GM12878 (cell line): ENCODE results near the gene PTGES2. TPM values are rescaled to one million over a fixed set of nuclear protein-coding genes. Genes with fewer than 3 reads are reported as not detected.

Experiments used
- BHLHE40 ChIP-seq, 2 experiments: fragments of 450-650 bp in 1 of 2; IDR thresholded peaks; 2 replicates each; pipeline ENCODE4 v1.6.1; 2011 to 2017; ENCODE audit warnings: low read depth in 2 of 2, borderline replicate concordance in 1 of 2, improper control_type of control experiment in 1 of 2, low read length in 1 of 2, mild to moderate bottlenecking in 1 of 2
- BMI1 ChIP-seq: fragments of 450-650 bp; IDR thresholded peaks from 2 replicates; pipeline ENCODE4 v1.6.1; 2016; ENCODE audit warnings: mild to moderate bottlenecking, moderate library complexity, borderline replicate concordance
- CEBPB ChIP-seq, 2 experiments: fragments of 150-350 bp in 1 of 2; IDR thresholded peaks; 2 replicates each; pipeline ENCODE4 v1.6.1; 2012 to 2014; ENCODE audit warnings: low read depth in 2 of 2, low read length in 2 of 2, borderline replicate concordance in 1 of 2, inconsistent platforms in 1 of 2
- CREB1 ChIP-seq: IDR thresholded peaks from 2 replicates; pipeline ENCODE4 v1.6.1; 2012; ENCODE audit warnings: low read depth, mild to moderate bottlenecking, inconsistent platforms
- CREM ChIP-seq: IDR thresholded peaks from 2 replicates; pipeline ENCODE4 v1.6.1; 2014; ENCODE audit warnings: antibody characterized with exemption, low read depth
- ETV6 ChIP-seq, 2 experiments: fragments of 450-650 bp in 1 of 2; IDR thresholded peaks in 1 of 2; conservative IDR thresholded peaks in 1 of 2; 2 replicates each; pipeline ENCODE4 v1.6.1; 2014; ENCODE audit warnings: antibody characterized with exemption in 1 of 2, borderline replicate concordance in 1 of 2, low read depth in 1 of 2, mild to moderate bottlenecking in 1 of 2, moderate library complexity in 1 of 2
- EZH2 ChIP-seq: IDR thresholded peaks from 2 replicates; pipeline ENCODE4 v1.6.1; 2012; ENCODE audit warnings: low read depth, mild to moderate bottlenecking, control low read depth, inconsistent platforms, low read length, borderline replicate concordance; ENCODE audit not compliant: control insufficient read depth
- MYB ChIP-seq: fragments of 150-350 bp; IDR thresholded peaks from 2 replicates; pipeline ENCODE4 v1.6.1; 2014; ENCODE audit warnings: mild to moderate bottlenecking, low read depth, low read length, borderline replicate concordance
- NFXL1 ChIP-seq: fragments of 450-650 bp; IDR thresholded peaks from 2 replicates; pipeline ENCODE4 v1.6.1; 2017; ENCODE audit warnings: antibody characterized with exemption, mild to moderate bottlenecking, borderline replicate concordance
- POLR2A ChIP-seq: IDR thresholded peaks from 2 replicates; pipeline ENCODE4 v1.6.1; 2011; ENCODE audit warnings: low read depth, mild to moderate bottlenecking, low read length
- SIX5 ChIP-seq: IDR thresholded peaks from 2 replicates; pipeline ENCODE4 v1.6.1; 2011; ENCODE audit warnings: mild to moderate bottlenecking, low read depth, low read length, moderate library complexity; ENCODE audit not compliant: severe bottlenecking
- SMC3 ChIP-seq: IDR thresholded peaks from 2 replicates; pipeline ENCODE4 v1.6.1; 2011; ENCODE audit warnings: low read length, improper control_type of control experiment, borderline replicate concordance
- SP1 ChIP-seq: IDR thresholded peaks from one replicate; pipeline ENCODE4 v1.6.1; 2011; ENCODE audit warnings: low read depth, low read length
- SPI1 ChIP-seq: IDR thresholded peaks from 2 replicates; pipeline ENCODE4 v1.6.1; 2011; ENCODE audit warnings: low read depth, mild to moderate bottlenecking, low read length, moderate library complexity, borderline replicate concordance; ENCODE audit not compliant: insufficient read depth
- SRF ChIP-seq, 2 experiments: IDR thresholded peaks; 2 replicates each; pipeline ENCODE4 v1.6.1; 2011; ENCODE audit warnings: low read depth in 2 of 2, low read length in 2 of 2, mild to moderate bottlenecking in 1 of 2, moderate library complexity in 1 of 2
- YY1 ChIP-seq: IDR thresholded peaks from 2 replicates; pipeline ENCODE4 v1.6.1; 2011; ENCODE audit warnings: low read depth, mild to moderate bottlenecking, low read length
- polyA plus RNA-seq, 11 experiments: library from polyadenylated mRNA; depleted of rRNA in 4 of 11; unstranded in 6 of 11; stranded (reverse) in 5 of 11; fragments of >200 nt; fragmentation: Nextera tagmentation in 4 of 11; fragmentation: Illumina TruSeq in 1 of 11; extraction: Ambion mirVana in 4 of 11; extraction: Trizol in 1 of 11; gene quantifications; 1 replicate in 1 of 11; 2 replicates in 10 of 11; pipeline versions ENCODE4 v1.2.1 to v1.2.3, GENCODE V29; 2011 to 2016; ENCODE audit warnings: inconsistent platforms in 2 of 11, missing spikeins in 2 of 11, low read depth in 1 of 11
- total RNA-seq, 4 experiments: library from RNA; depleted of rRNA in 3 of 4; stranded (reverse); fragments of >200 nt in 3 of 4; fragmentation: Illumina TruSeq in 1 of 4; extraction: Trizol in 1 of 4; gene quantifications; 2 replicates each; pipeline versions ENCODE4 v1.2.1 to v1.2.3, GENCODE V29; 2013 to 2021
- TF ChIP-seq, protein P1 (sequence below): fragments of 450-650 bp; IDR thresholded peaks from 2 replicates; pipeline ENCODE4 v1.6.1; 2018; ENCODE audit warnings: mild to moderate bottlenecking, low read depth, moderate library complexity; ENCODE audit not compliant: partially characterized antibody
- TF ChIP-seq, protein P2 (sequence below): fragments of 450-650 bp; IDR thresholded peaks from 2 replicates; pipeline ENCODE4 v1.6.1; 2016; ENCODE audit warnings: mild to moderate bottlenecking
- TF ChIP-seq, protein P3 (sequence below): fragments of 450-650 bp; IDR thresholded peaks from 2 replicates; pipeline ENCODE4 v1.6.1; 2017; ENCODE audit warnings: low read depth, mild to moderate bottlenecking, moderate library complexity
- TF ChIP-seq, protein P4 (sequence below): fragments of 450-650 bp; IDR thresholded peaks from 2 replicates; pipeline ENCODE4 v1.6.1; 2014; ENCODE audit warnings: mild to moderate bottlenecking

Gene PTGES2
- total and polyA plus RNA-seq, 10 of the 15 experiments (the other 5 are each of a cell fraction or from before 2014, with no cell fraction given), result 2.1 to 141 (median 99.1) TPM

DNA sequence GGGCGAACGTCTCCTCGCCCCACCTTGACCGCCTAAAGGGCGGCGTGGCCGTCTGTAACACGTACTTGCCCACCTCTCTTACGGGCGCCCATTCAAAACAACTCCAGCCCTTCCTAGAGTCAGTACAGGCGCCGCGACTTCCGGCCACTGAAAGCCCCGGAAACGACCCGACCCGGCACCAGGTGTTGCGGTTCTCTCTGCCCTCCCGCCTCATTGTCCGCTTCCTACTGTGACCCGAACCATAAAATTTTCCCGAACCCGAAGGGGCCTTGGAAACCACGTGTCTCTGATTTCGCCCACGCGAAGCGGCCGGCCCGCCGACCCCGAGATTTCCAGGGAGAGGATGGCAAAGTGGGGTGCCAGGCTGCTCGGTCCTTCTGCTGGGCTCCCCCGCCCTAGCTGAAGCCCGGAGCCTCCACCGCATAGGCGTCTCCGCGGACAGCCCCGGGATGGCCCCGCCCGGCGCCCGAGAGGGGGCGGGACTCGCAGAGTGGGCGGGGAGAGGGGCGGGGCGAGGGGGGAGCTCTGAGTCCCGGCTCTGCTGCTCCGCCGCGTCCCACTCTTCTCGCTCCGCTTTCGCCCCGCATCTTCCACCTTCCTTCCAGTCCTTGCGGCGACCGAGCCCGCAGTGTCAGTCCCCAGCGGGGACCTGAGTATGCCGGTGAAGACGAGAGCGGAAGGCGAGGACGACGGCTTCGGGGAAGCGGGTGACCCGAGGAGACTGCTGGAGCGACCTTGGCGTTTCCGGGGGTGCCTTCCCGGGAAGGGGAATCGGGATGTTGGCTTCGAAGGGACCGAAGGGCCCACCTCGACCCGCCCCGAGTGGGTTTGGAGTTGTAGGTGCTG, 684 bp upstream of the PTGES2 start (continued):
- TF ChIP-seq CREB1 (peak; percentile 69), ETV6 (conservative IDR thresholded peaks at IDR 0.05 in 1 of 2, IDR thresholded peaks at IDR 0.05 in 1 of 2; ENCODE audit: borderline replicate concordance in 1 of 2, low read depth in 1 of 2) (no peak), SMC3 (no peak), POLR2A (peak; percentile 46; the same call in 1 of the 2 replicates), BHLHE40 (IDR thresholded peaks at IDR 0.05; ENCODE audit: borderline replicate concordance in 1 of 2, low read depth in 2 of 2, low read length in 1 of 2) (peak; percentile 62 to 76; a peak in 2 of 4 replicates), SP1 (peak; percentile 69), CEBPB (IDR thresholded peaks at IDR 0.05; ENCODE audit: borderline replicate concordance in 1 of 2, low read depth in 2 of 2, low read length in 2 of 2) (no peak), SRF (IDR thresholded peaks at IDR 0.05; ENCODE audit: low read depth in 2 of 2, low read length in 2 of 2) (no peak), MYB (peak; percentile 97), SPI1 (no peak), NFXL1 (no peak), YY1 (peak; percentile 50; the same call in 1 of the 2 replicates), CREM (peak; percentile 47; the same call in 1 of the 2 replicates), SIX5 (no peak), BMI1 (no peak), EZH2 (no peak)
- TF ChIP-seq, protein P1, sequence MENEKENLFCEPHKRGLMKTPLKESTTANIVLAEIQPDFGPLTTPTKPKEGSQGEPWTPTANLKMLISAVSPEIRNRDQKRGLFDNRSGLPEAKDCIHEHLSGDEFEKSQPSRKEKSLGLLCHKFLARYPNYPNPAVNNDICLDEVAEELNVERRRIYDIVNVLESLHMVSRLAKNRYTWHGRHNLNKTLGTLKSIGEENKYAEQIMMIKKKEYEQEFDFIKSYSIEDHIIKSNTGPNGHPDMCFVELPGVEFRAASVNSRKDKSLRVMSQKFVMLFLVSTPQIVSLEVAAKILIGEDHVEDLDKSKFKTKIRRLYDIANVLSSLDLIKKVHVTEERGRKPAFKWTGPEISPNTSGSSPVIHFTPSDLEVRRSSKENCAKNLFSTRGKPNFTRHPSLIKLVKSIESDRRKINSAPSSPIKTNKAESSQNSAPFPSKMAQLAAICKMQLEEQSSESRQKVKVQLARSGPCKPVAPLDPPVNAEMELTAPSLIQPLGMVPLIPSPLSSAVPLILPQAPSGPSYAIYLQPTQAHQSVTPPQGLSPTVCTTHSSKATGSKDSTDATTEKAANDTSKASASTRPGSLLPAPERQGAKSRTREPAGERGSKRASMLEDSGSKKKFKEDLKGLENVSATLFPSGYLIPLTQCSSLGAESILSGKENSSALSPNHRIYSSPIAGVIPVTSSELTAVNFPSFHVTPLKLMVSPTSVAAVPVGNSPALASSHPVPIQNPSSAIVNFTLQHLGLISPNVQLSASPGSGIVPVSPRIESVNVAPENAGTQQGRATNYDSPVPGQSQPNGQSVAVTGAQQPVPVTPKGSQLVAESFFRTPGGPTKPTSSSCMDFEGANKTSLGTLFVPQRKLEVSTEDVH, result no peak
- TF ChIP-seq, protein P2, sequence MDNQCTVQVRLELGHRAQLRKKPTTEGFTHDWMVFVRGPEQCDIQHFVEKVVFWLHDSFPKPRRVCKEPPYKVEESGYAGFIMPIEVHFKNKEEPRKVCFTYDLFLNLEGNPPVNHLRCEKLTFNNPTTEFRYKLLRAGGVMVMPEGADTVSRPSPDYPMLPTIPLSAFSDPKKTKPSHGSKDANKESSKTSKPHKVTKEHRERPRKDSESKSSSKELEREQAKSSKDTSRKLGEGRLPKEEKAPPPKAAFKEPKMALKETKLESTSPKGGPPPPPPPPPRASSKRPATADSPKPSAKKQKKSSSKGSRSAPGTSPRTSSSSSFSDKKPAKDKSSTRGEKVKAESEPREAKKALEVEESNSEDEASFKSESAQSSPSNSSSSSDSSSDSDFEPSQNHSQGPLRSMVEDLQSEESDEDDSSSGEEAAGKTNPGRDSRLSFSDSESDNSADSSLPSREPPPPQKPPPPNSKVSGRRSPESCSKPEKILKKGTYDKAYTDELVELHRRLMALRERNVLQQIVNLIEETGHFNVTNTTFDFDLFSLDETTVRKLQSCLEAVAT, result 0 out of 2 replicates have a peak, but pooled peaks have one; percentile 63
- TF ChIP-seq, protein P3, sequence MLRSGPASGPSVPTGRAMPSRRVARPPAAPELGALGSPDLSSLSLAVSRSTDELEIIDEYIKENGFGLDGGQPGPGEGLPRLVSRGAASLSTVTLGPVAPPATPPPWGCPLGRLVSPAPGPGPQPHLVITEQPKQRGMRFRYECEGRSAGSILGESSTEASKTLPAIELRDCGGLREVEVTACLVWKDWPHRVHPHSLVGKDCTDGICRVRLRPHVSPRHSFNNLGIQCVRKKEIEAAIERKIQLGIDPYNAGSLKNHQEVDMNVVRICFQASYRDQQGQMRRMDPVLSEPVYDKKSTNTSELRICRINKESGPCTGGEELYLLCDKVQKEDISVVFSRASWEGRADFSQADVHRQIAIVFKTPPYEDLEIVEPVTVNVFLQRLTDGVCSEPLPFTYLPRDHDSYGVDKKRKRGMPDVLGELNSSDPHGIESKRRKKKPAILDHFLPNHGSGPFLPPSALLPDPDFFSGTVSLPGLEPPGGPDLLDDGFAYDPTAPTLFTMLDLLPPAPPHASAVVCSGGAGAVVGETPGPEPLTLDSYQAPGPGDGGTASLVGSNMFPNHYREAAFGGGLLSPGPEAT, result peak; percentile 98
- TF ChIP-seq, protein P4, sequence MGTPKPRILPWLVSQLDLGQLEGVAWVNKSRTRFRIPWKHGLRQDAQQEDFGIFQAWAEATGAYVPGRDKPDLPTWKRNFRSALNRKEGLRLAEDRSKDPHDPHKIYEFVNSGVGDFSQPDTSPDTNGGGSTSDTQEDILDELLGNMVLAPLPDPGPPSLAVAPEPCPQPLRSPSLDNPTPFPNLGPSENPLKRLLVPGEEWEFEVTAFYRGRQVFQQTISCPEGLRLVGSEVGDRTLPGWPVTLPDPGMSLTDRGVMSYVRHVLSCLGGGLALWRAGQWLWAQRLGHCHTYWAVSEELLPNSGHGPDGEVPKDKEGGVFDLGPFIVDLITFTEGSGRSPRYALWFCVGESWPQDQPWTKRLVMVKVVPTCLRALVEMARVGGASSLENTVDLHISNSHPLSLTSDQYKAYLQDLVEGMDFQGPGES, result no peak
